Progenitor cell of endocrine pancreas (in vitro differentiated cells): ENCODE data around the gene PAK1IP1. TPM values are rescaled to one million over a fixed set of nuclear protein-coding genes. Genes with fewer than 3 reads are reported as not detected.

Experiments
- DNase-seq: peaks from one replicate; pipeline ENCODE4 v3.0.0; 2021; ENCODE audit warnings: low spot score; ENCODE audit not compliant: unreplicated experiment
- H3K27ac Mint-ChIP-seq: 2 replicates; pipeline ENCODE4 v1.8.0; 2021; ENCODE audit warnings: mild to moderate bottlenecking, moderate library complexity, mixed read lengths
- H3K27me3 Mint-ChIP-seq: 2 replicates; pipeline ENCODE4 v1.8.0; 2021; ENCODE audit warnings: mixed read lengths
- H3K36me3 Mint-ChIP-seq: 2 replicates; pipeline ENCODE4 v1.8.0; 2022; ENCODE audit warnings: mixed read lengths; ENCODE audit not compliant: insufficient read depth
- H3K4me1 Mint-ChIP-seq: 2 replicates; pipeline ENCODE4 v1.8.0; 2021; ENCODE audit warnings: low read depth, mixed read lengths
- H3K4me3 Mint-ChIP-seq: 2 replicates; pipeline ENCODE4 v1.8.0; 2021; ENCODE audit warnings: low read depth, mild to moderate bottlenecking, moderate library complexity, mixed read lengths
- H3K9me3 Mint-ChIP-seq: 2 replicates; pipeline ENCODE4 v1.8.0; 2021; ENCODE audit warnings: low read depth, mixed read lengths
- total RNA-seq: library from RNA; stranded (reverse); gene quantifications from 2 replicates; pipeline ENCODE4 v1.2.1, GENCODE V29; 2021
- TF ChIP-seq, protein P1 (sequence below): fragments of 200-600 bp; sonication (generic); IDR thresholded peaks from one replicate; pipeline ENCODE4 v1.5.0; 2021; ENCODE audit warnings: antibody characterized with exemption, mild to moderate bottlenecking; ENCODE audit not compliant: unreplicated experiment

Gene PAK1IP1
- total RNA-seq, 1 donor from 2014 or later = 12.9 TPM

DNA sequence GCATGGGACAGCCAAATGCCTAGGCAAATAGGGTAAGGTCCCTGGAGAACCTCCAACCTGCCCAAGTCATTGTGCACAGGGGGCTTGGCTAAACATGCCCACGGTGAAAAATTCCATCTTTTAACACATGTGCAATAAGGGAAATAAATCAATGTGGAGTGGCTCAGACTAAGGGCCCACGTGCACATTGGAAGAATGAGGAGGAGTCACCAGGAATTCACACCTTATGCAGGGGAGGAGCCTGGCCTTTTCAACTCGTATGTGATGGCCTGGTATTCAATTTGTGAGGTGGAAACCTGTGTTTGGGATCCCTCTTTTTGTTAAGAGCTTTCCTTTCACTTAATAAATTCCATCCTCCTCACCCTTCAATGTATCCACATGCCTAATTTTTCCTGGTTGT is 13.0 kb upstream of the PAK1IP1 start:
- Mint-ChIP-seq H3K4me3 (no peak overlapping the region), H3K27me3 (peaks cover 5% of the 10 kb centered on the region), H3K4me1 (peaks cover 13% of the 10 kb centered on the region), H3K36me3 (no peaks in the 10 kb centered on the region), H3K9me3 (peaks cover 5% of the 10 kb centered on the region), H3K27ac (peak overlapping the region; percentile 66)
- DNase-seq = no peak
- TF ChIP-seq, protein P1, sequence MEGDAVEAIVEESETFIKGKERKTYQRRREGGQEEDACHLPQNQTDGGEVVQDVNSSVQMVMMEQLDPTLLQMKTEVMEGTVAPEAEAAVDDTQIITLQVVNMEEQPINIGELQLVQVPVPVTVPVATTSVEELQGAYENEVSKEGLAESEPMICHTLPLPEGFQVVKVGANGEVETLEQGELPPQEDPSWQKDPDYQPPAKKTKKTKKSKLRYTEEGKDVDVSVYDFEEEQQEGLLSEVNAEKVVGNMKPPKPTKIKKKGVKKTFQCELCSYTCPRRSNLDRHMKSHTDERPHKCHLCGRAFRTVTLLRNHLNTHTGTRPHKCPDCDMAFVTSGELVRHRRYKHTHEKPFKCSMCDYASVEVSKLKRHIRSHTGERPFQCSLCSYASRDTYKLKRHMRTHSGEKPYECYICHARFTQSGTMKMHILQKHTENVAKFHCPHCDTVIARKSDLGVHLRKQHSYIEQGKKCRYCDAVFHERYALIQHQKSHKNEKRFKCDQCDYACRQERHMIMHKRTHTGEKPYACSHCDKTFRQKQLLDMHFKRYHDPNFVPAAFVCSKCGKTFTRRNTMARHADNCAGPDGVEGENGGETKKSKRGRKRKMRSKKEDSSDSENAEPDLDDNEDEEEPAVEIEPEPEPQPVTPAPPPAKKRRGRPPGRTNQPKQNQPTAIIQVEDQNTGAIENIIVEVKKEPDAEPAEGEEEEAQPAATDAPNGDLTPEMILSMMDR = no peak

- Mint-ChIP-seq H3K36me3 (no peaks in the 10 kb centered on the region), H3K4me1 (peaks cover 19% of the 10 kb centered on the region), H3K4me3 (no peak overlapping the region), H3K27ac (peak overlapping the region; percentile 66), H3K27me3 (peaks cover 5% of the 10 kb centered on the region), H3K9me3 (peaks cover 5% of the 10 kb centered on the region)
- DNase-seq = no peak
- TF ChIP-seq, protein P1 = no peak
These were observed 12.3 kb upstream of the PAK1IP1 start for GRCh38 chr6:10682355-10682988.

GRCh38 chr6:10684618-10685017 is 10.2 kb upstream of the PAK1IP1 start:
- H3K4me3 Mint-ChIP-seq = no peak overlapping the region
- H3K4me1 Mint-ChIP-seq = peaks cover 31% of the 10 kb centered on the region
- H3K9me3 Mint-ChIP-seq = peaks cover 5% of the 10 kb centered on the region
- TF ChIP-seq, protein P1 = no peak
- peaks cover 5% of the 10 kb centered on the region for H3K27me3 Mint-ChIP-seq
- DNase-seq = no peak
- no peak overlapping the region for H3K27ac Mint-ChIP-seq
- H3K36me3 Mint-ChIP-seq = no peaks in the 10 kb centered on the region

- TF ChIP-seq, protein P1 = no peak
- Mint-ChIP-seq H3K9me3 (peaks cover 5% of the 10 kb centered on the region), H3K27ac (no peak overlapping the region), H3K27me3 (peaks cover 5% of the 10 kb centered on the region), H3K36me3 (no peaks in the 10 kb centered on the region), H3K4me1 (peaks cover 38% of the 10 kb centered on the region), H3K4me3 (no peak overlapping the region)
- no peak for DNase-seq
These were observed 9.5 kb upstream of the PAK1IP1 start for GRCh38 chr6:10685092-10685915.

GRCh38 chr6:10686901-10687300 is 7.9 kb upstream of the PAK1IP1 start:
- Mint-ChIP-seq H3K4me1 (peaks cover 48% of the 10 kb centered on the region), H3K27ac (peak overlapping the region; percentile 47), H3K4me3 (no peak overlapping the region), H3K27me3 (peaks cover 5% of the 10 kb centered on the region), H3K9me3 (no peaks in the 10 kb centered on the region), H3K36me3 (no peaks in the 10 kb centered on the region)
- TF ChIP-seq, protein P1 = no peak
- DNase-seq = no peak
